Astrocyte of the spinal cord (primary cell): Measurements from ENCODE around the gene ELFN1.

ENCODE experiments used
- DNase-seq: peaks from one replicate; pipeline ENCODE4 v3.0.0; 2011; ENCODE audit warnings: low read depth, low spot score
- H3K4me3 ChIP-seq: 2 replicates; pipeline ENCODE4 v1.5.1; 2011; ENCODE audit warnings: low read depth, mild to moderate bottlenecking, low read length, moderate library complexity
- CTCF ChIP-seq: IDR thresholded peaks from 2 replicates; pipeline ENCODE4 v1.5.1; 2012; ENCODE audit warnings: low read depth, mild to moderate bottlenecking, low read length, inconsistent platforms
- in situ Hi-C: cut with HindIII; loops from 2 replicates; pipeline ENCODE4 v1.10.0; 2017; ENCODE audit warnings: low sequenced_read_pairs

ELFN1 gene

GRCh38 chr7:1666823-1667565, 3.1 kb upstream of the ELFN1 start:
- no peak for DNase-seq
- TF ChIP-seq CTCF: no peak
- H3K4me3 ChIP-seq: peak overlapping the region; percentile 30
- in situ Hi-C loops: no loop called here

DNA sequence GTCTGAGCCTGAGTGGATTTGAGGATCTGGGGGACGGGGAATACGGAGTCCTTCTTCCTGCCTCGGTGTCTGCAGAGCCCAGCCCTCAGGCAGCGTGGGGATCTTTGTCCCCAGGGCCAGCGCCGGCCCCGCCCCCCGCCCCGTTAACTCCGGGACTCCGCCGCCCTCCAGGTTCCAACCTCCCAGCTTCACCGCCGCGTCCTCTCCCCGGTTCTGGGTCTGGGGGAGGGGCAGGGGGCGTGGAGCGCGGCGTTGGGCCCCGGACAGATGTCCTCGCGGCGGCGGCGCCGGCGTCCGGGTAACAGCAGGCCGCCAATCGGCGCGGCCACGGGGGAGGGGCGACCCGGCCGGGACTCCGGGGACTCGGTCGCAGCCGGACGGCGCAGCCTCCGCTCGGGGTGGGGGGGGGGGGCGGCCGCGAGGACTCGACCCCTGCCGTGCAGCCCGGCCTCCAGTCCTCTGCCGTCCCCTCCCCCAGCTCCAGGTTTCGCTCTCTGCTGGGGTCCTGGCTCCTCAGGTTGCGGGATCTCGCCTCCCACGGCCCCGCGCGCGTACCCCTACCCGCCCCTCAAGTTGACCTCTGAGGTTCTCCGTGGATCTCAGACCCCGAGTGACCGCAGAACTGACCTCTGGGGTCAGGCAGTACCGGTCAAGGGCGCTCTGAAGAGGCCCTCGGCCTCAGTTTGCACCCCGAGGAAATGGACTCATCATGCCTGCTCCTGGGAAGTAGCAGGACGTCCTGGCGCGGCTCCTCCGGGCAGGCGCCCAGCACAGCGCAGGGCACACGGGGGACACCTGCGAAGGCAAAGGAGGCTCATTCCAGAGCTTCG, 2.3 kb upstream of the ELFN1 start:
- in situ Hi-C loops: no loop called here

DNA sequence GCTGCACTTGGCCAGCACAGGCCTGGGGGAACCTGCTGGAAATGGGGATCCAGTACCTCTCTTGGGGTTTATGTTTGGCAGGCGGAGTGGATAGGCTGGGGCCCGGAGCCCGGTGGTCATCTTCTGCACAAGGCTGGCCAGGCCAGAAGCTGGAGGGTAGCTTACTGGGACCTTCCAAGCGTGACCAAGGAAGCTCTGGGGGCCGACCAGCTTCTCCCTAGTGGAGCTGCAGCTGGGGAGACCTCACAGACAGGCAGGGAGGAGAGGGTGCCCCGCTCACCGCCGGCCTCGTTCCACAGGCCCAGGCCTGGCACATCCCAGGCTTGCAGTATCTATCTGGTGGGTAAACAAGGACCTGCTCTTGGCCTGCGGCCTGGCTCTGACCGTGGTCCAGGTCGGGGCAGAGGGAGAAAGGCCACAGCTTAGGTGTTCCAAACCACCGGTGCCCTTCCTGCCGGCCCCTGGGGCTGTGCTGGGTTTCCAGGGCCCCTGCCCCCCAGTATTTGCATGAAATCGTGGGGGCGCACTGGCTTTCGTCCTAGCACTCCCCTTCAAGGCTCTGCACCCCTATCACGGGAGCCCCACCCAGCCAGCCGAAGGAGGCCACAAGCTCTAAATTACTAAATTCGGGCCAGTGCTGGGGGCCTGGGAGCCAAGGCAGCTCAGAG, 1.5 kb upstream of the ELFN1 start:
- in situ Hi-C loops: no loop called here
- DNase-seq: no peak

More for the DNA sequence above, 2.3 kb upstream of the ELFN1 start:
- TF ChIP-seq CTCF: no peak
- DNase-seq: no peak
- peak overlapping the region; percentile 30 for H3K4me3 ChIP-seq

DNA sequence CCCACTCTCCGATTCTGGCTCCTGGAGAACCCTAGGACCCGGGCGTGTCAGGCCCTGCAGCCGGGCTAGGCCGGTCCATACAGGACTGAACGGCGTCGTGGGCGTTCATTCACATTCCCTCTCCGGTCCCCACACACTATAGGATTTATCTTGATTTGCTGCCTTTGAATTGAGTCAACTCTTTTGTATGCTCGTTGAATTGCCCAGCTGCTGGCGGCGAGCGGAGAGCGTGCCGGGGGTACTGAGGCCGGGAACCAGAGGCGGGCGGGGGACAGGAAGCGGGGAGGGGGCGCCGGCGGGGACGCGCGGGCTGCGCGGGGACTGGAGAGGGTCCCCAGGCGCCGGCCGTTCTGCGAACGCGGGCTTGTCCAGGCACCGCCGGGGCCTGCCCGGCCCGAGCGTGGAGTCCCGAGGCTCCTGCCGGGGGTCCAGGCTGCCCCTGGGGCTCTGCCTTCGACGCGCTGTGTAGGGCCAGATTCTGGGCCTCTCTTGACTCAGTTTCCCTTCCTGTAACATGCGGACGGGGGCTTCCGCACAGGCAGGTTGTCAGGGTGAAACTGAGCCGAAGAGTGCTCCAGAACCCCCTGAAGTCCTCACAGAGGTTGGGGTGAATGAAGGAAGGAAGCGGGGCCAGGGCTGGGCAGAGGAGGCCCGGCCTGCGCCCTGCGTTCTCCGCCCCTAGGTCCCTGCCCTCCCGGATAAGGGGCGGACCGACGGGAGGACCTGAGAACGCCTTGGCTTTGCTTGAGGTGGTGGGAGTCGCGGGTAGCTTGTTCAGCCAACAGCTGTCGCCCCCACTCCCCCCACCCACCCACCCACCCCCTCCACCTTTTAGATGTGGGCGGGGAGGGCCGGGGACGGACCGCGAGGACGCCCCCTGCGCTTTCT, 769 bp upstream of the ELFN1 start:
- no peak for TF ChIP-seq CTCF
- in situ Hi-C loops: no loop called here
- no peak overlapping the region for H3K4me3 ChIP-seq
- no peak for DNase-seq

More for the DNA sequence above, 1.5 kb upstream of the ELFN1 start:
- no peak overlapping the region for H3K4me3 ChIP-seq
- TF ChIP-seq CTCF: no peak

GRCh38 chr7:1670894-1671593, 967 bp downstream of the ELFN1 start:
- in situ Hi-C loops: no loop called here
- H3K4me3 ChIP-seq: no peak overlapping the region
- TF ChIP-seq CTCF: no peak
- no peak for DNase-seq
